ENCODE measurements around the gene SERPINA12.

Gene SERPINA12

DNA sequence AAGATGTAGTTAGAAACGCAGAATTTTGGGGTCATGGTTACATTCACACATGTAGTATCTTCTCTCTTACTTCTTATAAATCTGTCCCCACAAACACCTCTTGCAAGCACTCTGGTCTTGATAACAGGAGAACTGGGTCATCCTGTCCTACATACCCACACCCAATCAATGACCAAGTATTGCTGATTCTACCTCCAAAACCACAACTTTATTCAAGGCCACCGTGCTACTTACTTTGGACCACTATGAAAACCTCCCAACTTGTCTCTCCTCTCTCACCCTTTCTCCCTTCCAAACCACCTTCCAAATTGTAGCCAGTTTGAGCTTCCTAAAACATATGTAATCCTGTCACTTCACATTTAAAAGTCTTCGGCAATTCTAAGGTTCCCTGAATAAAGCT is 62.1 kb downstream of the SERPINA12 start:
- no peak for DNase-seq (ENCODE audit: extremely low spot score, insufficient read length, low read depth)
- FAIRE-seq: no peak

DNA sequence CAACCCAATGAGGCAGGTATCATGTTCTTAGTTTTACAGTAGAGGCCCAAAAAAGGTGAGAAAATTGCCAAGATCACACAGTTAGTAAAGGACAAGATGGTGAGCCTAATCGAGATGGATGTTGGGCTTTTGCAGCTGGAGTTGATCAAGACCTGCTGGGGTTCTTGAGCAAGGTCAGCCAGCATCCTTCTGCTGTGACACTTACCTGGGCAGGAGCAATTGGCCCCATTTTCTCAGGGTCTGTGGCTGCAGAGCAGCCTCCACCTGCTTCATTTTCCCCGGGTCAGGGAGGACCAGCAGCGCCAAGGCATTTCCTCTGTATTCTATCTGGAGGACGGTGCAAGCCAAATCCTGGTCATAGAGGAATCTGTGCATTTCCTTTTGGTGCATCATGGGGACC is 63.1 kb downstream of the SERPINA12 start:
- no peak for FAIRE-seq
- no peak for DNase-seq (ENCODE audit: extremely low spot score, insufficient read length, low read depth)

DNA sequence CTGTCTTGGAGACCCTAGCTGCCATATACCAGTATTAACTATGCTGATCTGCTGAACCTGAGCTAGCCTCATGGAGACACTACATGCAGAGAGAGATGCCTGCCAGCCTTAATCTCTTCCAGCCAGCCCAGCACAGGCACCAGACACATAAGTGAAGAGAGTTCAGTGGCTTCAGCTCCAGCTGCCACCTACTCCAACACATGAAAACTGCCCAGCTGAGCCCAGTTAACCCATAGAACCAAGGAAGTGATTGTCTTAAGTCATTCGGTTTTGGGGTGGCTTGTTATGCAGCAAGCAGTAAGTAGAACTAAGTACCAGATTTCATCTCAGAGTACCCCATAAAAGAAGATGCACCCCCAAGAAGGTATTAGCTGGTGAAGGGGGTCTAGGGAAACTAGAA is 64.3 kb downstream of the SERPINA12 start:
- FAIRE-seq: no peak
- DNase-seq (ENCODE audit: extremely low spot score, insufficient read length, low read depth): no peak

DNA sequence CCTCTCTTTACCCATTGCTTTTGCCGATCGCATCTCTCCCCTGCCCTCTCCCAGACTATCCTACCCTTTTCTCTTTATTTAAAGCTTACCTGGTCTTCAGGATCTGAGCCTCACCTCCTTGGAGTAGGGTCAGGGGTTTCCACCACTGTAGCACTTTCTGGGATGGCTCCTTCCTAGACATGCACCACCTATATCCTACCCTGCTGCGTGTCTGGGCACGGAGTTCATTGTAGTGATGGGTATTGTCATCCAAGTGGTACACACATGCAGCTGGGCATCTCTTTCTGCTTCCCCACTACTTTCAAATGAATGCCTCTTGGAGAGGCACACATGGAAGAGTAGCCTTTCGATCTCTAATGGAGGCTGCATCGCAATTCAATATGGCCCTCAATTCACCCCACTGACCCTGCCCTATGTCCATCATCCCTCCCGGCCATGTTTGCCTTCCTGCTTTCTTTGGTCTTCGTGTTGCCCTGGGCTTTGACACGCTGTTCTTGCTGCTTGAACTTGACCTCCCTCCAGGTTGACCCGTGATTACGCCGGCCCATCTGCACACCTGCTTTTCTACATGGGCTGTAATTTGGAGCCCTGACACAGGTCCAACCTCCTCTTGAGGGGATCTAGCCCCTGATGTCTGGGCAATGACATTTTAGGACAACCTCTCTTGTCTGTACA is 67.6 kb downstream of the SERPINA12 start:
- FAIRE-seq: no peak
- DNase-seq (ENCODE audit: extremely low spot score, insufficient read length, low read depth): no peak

DNA sequence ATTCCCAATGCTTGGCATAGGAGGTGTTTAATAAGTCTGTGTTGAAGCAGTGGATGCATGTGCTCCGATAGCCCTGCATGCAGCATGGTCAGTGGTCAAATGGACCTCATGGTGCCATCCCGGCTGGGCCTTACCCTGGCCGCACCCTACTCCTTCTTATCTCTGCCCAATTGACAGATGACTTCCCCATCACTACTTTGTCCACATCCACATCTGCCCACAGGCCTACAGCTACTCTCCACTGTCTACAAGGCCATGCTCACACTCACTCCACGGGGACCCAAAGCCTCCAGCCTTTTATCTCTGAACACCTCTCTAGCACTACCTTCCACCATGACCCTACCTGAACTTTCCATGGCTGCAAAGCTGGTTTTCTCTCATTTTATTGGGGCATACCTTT is 68.1 kb downstream of the SERPINA12 start:
- DNase-seq (ENCODE audit: extremely low spot score, insufficient read length, low read depth) (no peak), FAIRE-seq (no peak)

DNA sequence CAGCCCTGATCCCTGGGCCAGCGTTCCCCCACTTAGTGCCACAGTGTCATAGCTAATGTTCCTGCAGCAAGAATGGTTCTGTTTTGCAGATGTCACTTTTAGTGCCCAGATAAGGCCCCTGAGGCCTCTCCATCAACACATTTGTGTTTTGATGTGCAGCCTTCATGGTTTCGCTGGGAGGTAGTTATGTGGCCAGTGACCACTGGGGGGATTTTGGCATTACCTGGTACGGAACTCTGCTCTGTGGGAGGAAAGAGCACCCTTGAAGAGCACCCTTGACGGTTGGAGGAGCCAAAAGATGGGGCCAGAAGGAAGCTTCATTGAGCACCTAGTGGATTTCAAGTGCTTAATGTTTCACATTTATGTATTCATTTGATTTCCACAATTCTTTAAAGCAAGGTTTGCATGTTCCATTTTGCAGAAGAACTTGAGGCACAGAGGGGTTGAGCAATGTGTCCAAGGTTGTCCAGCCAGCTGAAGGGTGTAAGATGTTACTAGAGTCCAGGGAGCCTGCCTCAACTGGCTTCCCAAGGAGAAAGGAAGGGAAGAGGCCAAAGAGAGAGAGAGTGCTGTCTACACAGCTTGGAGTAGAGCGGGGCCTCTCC is 69.7 kb downstream of the SERPINA12 start:
- FAIRE-seq: no peak
- DNase-seq (ENCODE audit: extremely low spot score, insufficient read length, low read depth): no peak

Measured in GM18507 (cell line).